Measurements from ENCODE around the gene CYP1A2.

Gene CYP1A2

DNA sequence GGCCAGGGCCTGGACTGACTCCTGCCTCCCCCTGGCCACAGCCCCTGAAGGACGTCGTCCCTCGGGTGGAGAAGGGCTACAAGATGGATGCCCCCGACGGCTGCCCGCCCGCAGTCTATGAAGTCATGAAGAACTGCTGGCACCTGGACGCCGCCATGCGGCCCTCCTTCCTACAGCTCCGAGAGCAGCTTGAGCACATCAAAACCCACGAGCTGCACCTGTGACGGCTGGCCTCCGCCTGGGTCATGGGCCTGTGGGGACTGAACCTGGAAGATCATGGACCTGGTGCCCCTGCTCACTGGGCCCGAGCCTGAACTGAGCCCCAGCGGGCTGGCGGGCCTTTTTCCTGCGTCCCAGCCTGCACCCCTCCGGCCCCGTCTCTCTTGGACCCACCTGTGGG, 53.6 kb downstream of the CYP1A2 start:
- no peak for TF ChIP-seq CTCF (IDR thresholded peaks at IDR 0.05; ENCODE audit: low read length)
- TF ChIP-seq EZH2 (IDR thresholded peaks at IDR 0.05; ENCODE audit: borderline replicate concordance, low read length), result no peak
- no peaks in the 10 kb centered on the region for H4K20me1 ChIP-seq (ENCODE audit: insufficient read depth, low read length)
- no peak overlapping the region for H3K4me3 ChIP-seq (ENCODE audit: low read depth, low read length, poor library complexity, severe bottlenecking)
- no peaks in the 10 kb centered on the region for H3K9me2 ChIP-seq (ENCODE audit: low read depth, low read length)
- no peak overlapping the region for H3K27ac ChIP-seq (ENCODE audit: low read depth, low read length, poor library complexity, severe bottlenecking)
- H3F3A ChIP-seq (ENCODE audit: insufficient read depth, low read length), result no peaks in the 10 kb centered on the region
- H3K4me2 ChIP-seq (ENCODE audit: low read length), result no peak overlapping the region
- H3K9ac ChIP-seq (ENCODE audit: low read length), result no peak overlapping the region
- no peaks in the 10 kb centered on the region for H3K79me2 ChIP-seq (ENCODE audit: insufficient read depth, low read length)
- no peaks in the 10 kb centered on the region for H3K9me3 ChIP-seq (ENCODE audit: low read length)
- H3K4me1 ChIP-seq (ENCODE audit: insufficient read depth, low read length, severe bottlenecking), result peaks cover 38% of the 10 kb centered on the region
- no peak overlapping the region for H2AFZ ChIP-seq (ENCODE audit: low read length)
- peaks cover 77% of the 10 kb centered on the region for H3K36me3 ChIP-seq (ENCODE audit: insufficient read depth, low read length)
- H3K27me3 ChIP-seq (ENCODE audit: insufficient read depth, low read length), result no peaks in the 10 kb centered on the region

- no peak overlapping the region for H3K27ac ChIP-seq (ENCODE audit: low read depth, low read length, poor library complexity, severe bottlenecking)
- no peak overlapping the region for H2AFZ ChIP-seq (ENCODE audit: low read length)
- H3K9me3 ChIP-seq (ENCODE audit: low read length), result no peaks in the 10 kb centered on the region
- H3F3A ChIP-seq (ENCODE audit: insufficient read depth, low read length), result no peaks in the 10 kb centered on the region
- H3K79me2 ChIP-seq (ENCODE audit: insufficient read depth, low read length), result no peaks in the 10 kb centered on the region
- peaks cover 73% of the 10 kb centered on the region for H3K36me3 ChIP-seq (ENCODE audit: insufficient read depth, low read length)
- H3K9ac ChIP-seq (ENCODE audit: low read length), result no peak overlapping the region
- TF ChIP-seq EZH2 (IDR thresholded peaks at IDR 0.05; ENCODE audit: borderline replicate concordance, low read length) (no peak), CTCF (IDR thresholded peaks at IDR 0.05; ENCODE audit: low read length) (no peak)
- H3K27me3 ChIP-seq (ENCODE audit: insufficient read depth, low read length), result no peaks in the 10 kb centered on the region
- H3K4me3 ChIP-seq (ENCODE audit: low read depth, low read length, poor library complexity, severe bottlenecking), result no peak overlapping the region
- no peak overlapping the region for H3K4me2 ChIP-seq (ENCODE audit: low read length)
- peaks cover 31% of the 10 kb centered on the region for H3K4me1 ChIP-seq (ENCODE audit: insufficient read depth, low read length, severe bottlenecking)
- no peaks in the 10 kb centered on the region for H4K20me1 ChIP-seq (ENCODE audit: insufficient read depth, low read length)
- H3K9me2 ChIP-seq (ENCODE audit: low read depth, low read length), result no peaks in the 10 kb centered on the region
Observed at GRCh38 chr15:74802862-74803447, 54.3 kb downstream of the CYP1A2 start.

DNA sequence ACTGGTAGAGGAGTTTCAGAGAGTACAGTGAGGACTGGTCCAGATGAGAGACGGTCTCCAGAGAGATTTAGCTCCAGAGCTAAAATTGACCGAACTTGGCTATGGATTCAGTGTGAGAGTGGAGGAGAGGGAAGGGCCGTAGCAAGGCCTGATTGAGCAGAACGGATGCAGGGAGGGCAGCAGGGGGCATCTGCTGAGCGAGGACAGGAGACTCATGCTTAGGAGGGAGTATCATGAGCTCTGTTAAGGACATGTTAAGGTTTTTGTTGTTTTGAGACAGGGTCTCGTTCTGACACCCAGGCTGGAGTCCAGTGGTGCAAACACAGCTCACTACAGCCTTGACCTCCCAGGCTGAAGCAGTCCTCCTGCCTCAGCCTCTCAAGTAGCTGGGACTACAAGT, 56.3 kb downstream of the CYP1A2 start:
- no peaks in the 10 kb centered on the region for H3K9me2 ChIP-seq (ENCODE audit: low read depth, low read length)
- no peak overlapping the region for H3K4me2 ChIP-seq (ENCODE audit: low read length)
- no peaks in the 10 kb centered on the region for H3K9me3 ChIP-seq (ENCODE audit: low read length)
- H3K27me3 ChIP-seq (ENCODE audit: insufficient read depth, low read length), result no peaks in the 10 kb centered on the region; the same call in 1 of the 2 replicates
- no peaks in the 10 kb centered on the region for H3F3A ChIP-seq (ENCODE audit: insufficient read depth, low read length)
- peaks cover 11% of the 10 kb centered on the region for H3K4me1 ChIP-seq (ENCODE audit: insufficient read depth, low read length, severe bottlenecking)
- no peak overlapping the region for H3K9ac ChIP-seq (ENCODE audit: low read length)
- H3K36me3 ChIP-seq (ENCODE audit: insufficient read depth, low read length), result peaks cover 53% of the 10 kb centered on the region
- no peak overlapping the region for H3K27ac ChIP-seq (ENCODE audit: low read depth, low read length, poor library complexity, severe bottlenecking)
- H3K79me2 ChIP-seq (ENCODE audit: insufficient read depth, low read length), result no peaks in the 10 kb centered on the region
- no peaks in the 10 kb centered on the region for H4K20me1 ChIP-seq (ENCODE audit: insufficient read depth, low read length)
- no peak overlapping the region for H2AFZ ChIP-seq (ENCODE audit: low read length)
- H3K4me3 ChIP-seq (ENCODE audit: low read depth, low read length, poor library complexity, severe bottlenecking), result no peak overlapping the region
- no peak for TF ChIP-seq CTCF (IDR thresholded peaks at IDR 0.05; ENCODE audit: low read length)
- no peak for TF ChIP-seq EZH2 (IDR thresholded peaks at IDR 0.05; ENCODE audit: borderline replicate concordance, low read length)

Data from OCI-LY1 (cell line).